Measurements from ENCODE around the gene HRH2. TPM values are rescaled to one million over a fixed set of nuclear protein-coding genes. Genes with fewer than 3 reads are reported as not detected.

HRH2 gene
- total RNA-seq, 2 donors from 2014 or later = 0.78 TPM; not detected in 1

DNA sequence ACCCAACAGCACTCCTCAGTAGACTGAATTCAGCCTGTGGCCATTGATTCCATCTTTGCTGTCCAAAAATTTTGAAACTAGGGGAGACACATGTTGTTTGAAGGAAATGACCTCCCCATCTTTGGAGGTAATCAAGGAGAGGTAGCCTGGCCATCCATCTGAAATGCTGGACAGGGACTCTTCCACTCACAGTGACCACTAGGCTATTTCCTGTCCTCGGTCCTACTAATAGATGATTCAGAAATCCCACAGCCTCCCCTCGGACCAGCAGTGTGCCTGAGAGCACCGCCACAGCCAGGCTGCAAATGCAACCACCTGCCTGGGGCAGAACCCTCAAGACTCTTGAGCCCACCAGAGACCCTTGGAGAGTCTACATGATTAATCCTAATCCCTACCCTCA, 12.5 kb downstream of the HRH2 start:
- no peak for ATAC-seq
- WGBS, 2 donors = 76 to 90% methylated on average over 3 of the region's 3 CpGs
- no peaks in the 10 kb centered on the region for H3K27me3 ChIP-seq
- intact Hi-C loops (cut with DNase I) = no loop called here
- H3K36me3 ChIP-seq (replicated peaks in 1 of 2; ENCODE audit: insufficient read depth in 1 of 2, low read depth in 2 of 2) = no peaks in the 10 kb centered on the region
- no peaks in the 10 kb centered on the region for H3K9me3 ChIP-seq
- peaks cover 7% of the 10 kb centered on the region for H3K4me1 ChIP-seq
- TF ChIP-seq CTCF (IDR thresholded peaks at IDR 0.05) (no peak), POLR2A (IDR thresholded peaks at IDR 0.05) (no peak)
- no peak for DNase-seq
- no peak overlapping the region for H3K27ac ChIP-seq
- H3K4me3 ChIP-seq = no peak overlapping the region

GRCh38 chr5:175671013-175671412, 13.1 kb downstream of the HRH2 start:
- intact Hi-C loops (cut with DNase I) = no loop called here
- WGBS, 2 donors = 8 to 9% methylated on average over 4 of the region's 4 CpGs
- Histone ChIP-seq H3K9me3 (no peaks in the 10 kb centered on the region), H3K4me3 (no peak overlapping the region), H3K36me3 (replicated peaks in 1 of 2; ENCODE audit: insufficient read depth in 1 of 2, low read depth in 2 of 2) (no peaks in the 10 kb centered on the region), H3K27me3 (no peaks in the 10 kb centered on the region), H3K27ac (no peak overlapping the region), H3K4me1 (peaks cover 7% of the 10 kb centered on the region)
- DNase-seq (no peak), ATAC-seq (no peak)
- TF ChIP-seq CTCF (IDR thresholded peaks at IDR 0.05) = no peak

GRCh38 chr5:175672976-175673648, 15.2 kb downstream of the HRH2 start:
- intact Hi-C loops (cut with DNase I) = no loop called here
- H3K4me3 ChIP-seq = no peak overlapping the region
- H3K27me3 ChIP-seq = no peaks in the 10 kb centered on the region
- no peak for ATAC-seq
- no peak for TF ChIP-seq CTCF (IDR thresholded peaks at IDR 0.05)
- TF ChIP-seq POLR2A (IDR thresholded peaks at IDR 0.05) = no peak
- H3K9me3 ChIP-seq = no peaks in the 10 kb centered on the region
- H3K27ac ChIP-seq = no peak overlapping the region
- H3K4me1 ChIP-seq = peaks cover 7% of the 10 kb centered on the region
- no peaks in the 10 kb centered on the region for H3K36me3 ChIP-seq (replicated peaks in 1 of 2; ENCODE audit: insufficient read depth in 1 of 2, low read depth in 2 of 2)
- DNase-seq = no peak
- WGBS, 2 donors = 61 to 73% methylated on average over 12 of the region's 12 CpGs

DNA sequence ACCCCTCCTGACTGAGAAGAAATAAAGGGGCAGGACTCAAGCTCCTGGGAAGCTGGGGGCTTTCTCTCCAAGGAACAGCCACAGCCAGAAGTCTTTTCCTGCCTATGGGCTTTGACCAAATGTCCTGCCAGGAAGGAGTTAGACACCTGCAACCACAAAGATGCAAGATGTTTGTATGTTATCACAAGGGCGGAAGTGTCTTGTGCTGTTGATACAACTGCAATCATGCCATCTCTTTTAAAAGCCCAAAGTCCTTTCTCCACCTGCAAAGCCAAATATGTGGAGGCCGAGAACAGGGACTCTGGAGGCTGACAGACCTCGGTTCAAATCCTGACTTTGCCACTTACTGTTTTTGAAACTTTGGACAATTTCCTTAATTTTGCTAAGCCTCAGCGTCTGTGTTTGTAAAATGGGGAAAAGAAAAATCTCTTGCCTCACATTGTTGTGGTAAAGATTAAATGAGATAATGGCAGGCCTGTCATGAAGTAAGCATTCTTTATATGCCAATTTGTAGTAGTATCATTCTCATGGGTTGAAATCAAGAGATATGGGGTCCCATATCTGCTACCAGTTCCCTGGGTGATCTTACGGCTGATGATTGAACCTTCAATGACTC, 17.0 kb downstream of the HRH2 start:
- no peak for ATAC-seq
- no peak overlapping the region for H3K4me3 ChIP-seq
- intact Hi-C loops (cut with DNase I) = no loop called here
- H3K9me3 ChIP-seq = no peaks in the 10 kb centered on the region
- 65 to 85% methylated on average over 5 of the region's 5 CpGs for WGBS, 2 donors
- no peak for TF ChIP-seq CTCF (IDR thresholded peaks at IDR 0.05)
- no peak overlapping the region for H3K27ac ChIP-seq
- H3K36me3 ChIP-seq (replicated peaks in 1 of 2; ENCODE audit: insufficient read depth in 1 of 2, low read depth in 2 of 2) = no peaks in the 10 kb centered on the region
- peaks cover 7% of the 10 kb centered on the region for H3K4me1 ChIP-seq
- no peak for DNase-seq
- H3K27me3 ChIP-seq = no peaks in the 10 kb centered on the region

- Histone ChIP-seq H3K4me1 (peaks cover 3% of the 10 kb centered on the region), H3K27me3 (peaks cover 0 to 1% of the 10 kb centered on the region in 2 donors), H3K9me3 (no peaks in the 10 kb centered on the region), H3K36me3 (replicated peaks in 1 of 2; ENCODE audit: insufficient read depth in 1 of 2, low read depth in 2 of 2) (no peaks in the 10 kb centered on the region), H3K4me3 (no peak overlapping the region), H3K27ac (no peak overlapping the region)
- ATAC-seq = no peak
- WGBS, 2 donors = 70 to 71% methylated on average over 10 of the region's 10 CpGs
- no peak for DNase-seq
- intact Hi-C loops (cut with DNase I) = no loop called here
- TF ChIP-seq CTCF (IDR thresholded peaks at IDR 0.05) = no peak
- TF ChIP-seq POLR2A (IDR thresholded peaks at IDR 0.05) = no peak
Observed at GRCh38 chr5:175675873-175676272, 18.0 kb downstream of the HRH2 start.

All from body of pancreas (tissue), 4 donors.